ENCODE results near the gene HOXD10. TPM values are rescaled to one million over a fixed set of nuclear protein-coding genes. Genes with fewer than 3 reads are reported as not detected.

Gene HOXD10
- total and polyA plus RNA-seq, 7 donors: 0.23 to 46.0 (median 10.7) TPM

DNA sequence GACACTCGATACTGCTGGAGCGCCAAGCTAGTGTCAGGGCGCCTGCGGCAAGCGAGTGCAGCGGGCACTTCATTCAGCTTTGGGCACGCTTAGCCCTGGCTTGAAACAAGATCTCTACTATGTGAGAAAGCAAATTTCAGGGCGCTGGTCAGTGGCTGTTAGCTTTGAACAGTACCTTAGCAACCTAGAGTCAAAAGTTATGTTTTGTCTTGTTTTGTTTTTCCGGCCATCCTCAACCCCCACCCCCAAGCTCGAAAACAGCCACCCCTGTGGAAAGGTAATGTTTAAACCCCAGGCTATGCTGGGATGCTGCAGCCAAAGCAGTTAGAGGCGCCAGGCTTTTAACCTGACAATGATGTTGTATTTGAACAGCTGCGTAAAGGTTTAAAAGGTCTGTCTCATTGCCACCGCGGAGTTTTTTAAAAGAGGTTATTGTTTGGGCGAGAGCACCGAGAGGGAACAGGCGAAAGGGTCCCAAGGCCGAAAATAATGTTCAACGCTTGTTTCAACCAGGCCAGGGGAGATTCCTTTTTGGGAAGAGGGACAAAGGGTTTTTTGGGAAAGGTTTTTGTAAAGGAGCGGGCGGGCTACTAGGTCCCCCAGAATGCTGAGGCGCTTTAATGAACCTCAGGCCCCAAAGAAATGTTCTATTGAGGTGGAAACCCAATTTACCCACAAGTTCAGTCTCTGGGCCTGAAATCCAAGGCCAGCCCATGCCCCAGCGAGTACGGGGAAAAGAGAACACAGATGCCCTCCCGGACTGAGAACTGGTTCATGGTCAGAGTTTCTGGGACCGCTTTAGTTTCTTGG lies 2.3 kb upstream of the HOXD10 start:
- intact Hi-C loops (cut with DNase I): no loop called here
- DNase-seq: no peak
- Histone ChIP-seq H3K27me3 (peaks cover 0 to 62% (median 4%) of the 10 kb centered on the region in 3 donors), H3K4me3 (no peak overlapping the region), H3K36me3 (peaks cover 0 to 13% (median 0%) of the 10 kb centered on the region in 4 donors), H3K9me3 (no peaks in the 10 kb centered on the region), H3K27ac (no peak overlapping the region), H3K4me1 (peaks cover 0 to 51% (median 25%) of the 10 kb centered on the region in 4 donors)
- TF ChIP-seq POLR2A (IDR thresholded peaks at IDR 0.05) (no peak), EP300 (IDR thresholded peaks at IDR 0.05) (no peak), POLR2AphosphoS5 (IDR thresholded peaks at IDR 0.05) (no peak), CTCF (IDR thresholded peaks at IDR 0.05) (no peak)
- 23 to 33% methylated on average over 26 of the region's 26 CpGs for WGBS, 2 donors

GRCh38 chr2:176114930-176115625 lies 1.5 kb upstream of the HOXD10 start:
- Histone ChIP-seq H3K9me3 (no peaks in the 10 kb centered on the region), H3K4me3 (no peak overlapping the region), H3K27ac (no peak overlapping the region), H3K36me3 (peaks cover 0 to 8% (median 0%) of the 10 kb centered on the region in 4 donors), H3K4me1 (peaks cover 0 to 44% (median 24%) of the 10 kb centered on the region in 4 donors), H3K27me3 (peaks cover 0 to 62% (median 4%) of the 10 kb centered on the region in 3 donors)
- 41 to 48% methylated on average over 16 of the region's 16 CpGs for WGBS, 2 donors
- TF ChIP-seq CTCF (IDR thresholded peaks at IDR 0.05) (no peak), EP300 (IDR thresholded peaks at IDR 0.05) (no peak), POLR2A (IDR thresholded peaks at IDR 0.05) (no peak), POLR2AphosphoS5 (IDR thresholded peaks at IDR 0.05) (no peak)
- no peak for DNase-seq
- intact Hi-C loops (cut with DNase I): no loop called here

DNA sequence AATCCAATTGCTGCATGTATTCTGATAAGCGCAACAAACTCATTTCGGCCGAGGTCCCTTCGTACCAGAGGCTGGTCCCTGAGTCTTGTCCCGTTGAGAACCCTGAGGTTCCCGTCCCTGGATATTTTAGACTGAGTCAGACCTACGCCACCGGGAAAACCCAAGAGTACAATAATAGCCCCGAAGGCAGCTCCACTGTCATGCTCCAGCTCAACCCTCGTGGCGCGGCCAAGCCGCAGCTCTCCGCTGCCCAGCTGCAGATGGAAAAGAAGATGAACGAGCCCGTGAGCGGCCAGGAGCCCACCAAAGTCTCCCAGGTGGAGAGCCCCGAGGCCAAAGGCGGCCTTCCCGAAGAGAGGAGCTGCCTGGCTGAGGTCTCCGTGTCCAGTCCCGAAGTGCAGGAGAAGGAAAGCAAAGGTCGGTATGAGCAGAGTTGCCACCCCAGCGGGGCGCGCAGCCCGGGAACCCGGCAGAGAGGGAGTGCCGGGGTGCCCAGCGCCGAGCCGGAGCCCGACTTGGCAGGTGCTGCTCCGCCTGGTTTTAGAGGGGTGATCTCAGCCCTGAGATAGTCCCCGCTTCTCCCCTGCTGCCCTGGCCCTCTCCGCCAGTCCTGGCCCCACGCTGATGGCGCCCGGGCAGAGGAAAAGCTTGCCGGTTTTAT lies 714 bp downstream of the HOXD10 start:
- intact Hi-C loops (cut with DNase I): no loop called here
- no peaks in the 10 kb centered on the region for H3K9me3 ChIP-seq
- H3K4me3 ChIP-seq: no peak overlapping the region
- peaks cover 0 to 65% (median 4%) of the 10 kb centered on the region in 3 donors for H3K27me3 ChIP-seq
- no peak overlapping the region for H3K27ac ChIP-seq
- TF ChIP-seq POLR2A (IDR thresholded peaks at IDR 0.05) (no peak), CTCF (IDR thresholded peaks at IDR 0.05) (no peak), POLR2AphosphoS5 (IDR thresholded peaks at IDR 0.05) (no peak), EP300 (IDR thresholded peaks at IDR 0.05) (no peak)
- H3K4me1 ChIP-seq: peaks cover 0 to 25% (median 19%) of the 10 kb centered on the region in 4 donors
- DNase-seq: peak; percentile 48
- peaks cover 0 to 2% (median 0%) of the 10 kb centered on the region in 4 donors for H3K36me3 ChIP-seq
- 32 to 39% methylated on average over 40 of the region's 40 CpGs for WGBS, 2 donors

DNA sequence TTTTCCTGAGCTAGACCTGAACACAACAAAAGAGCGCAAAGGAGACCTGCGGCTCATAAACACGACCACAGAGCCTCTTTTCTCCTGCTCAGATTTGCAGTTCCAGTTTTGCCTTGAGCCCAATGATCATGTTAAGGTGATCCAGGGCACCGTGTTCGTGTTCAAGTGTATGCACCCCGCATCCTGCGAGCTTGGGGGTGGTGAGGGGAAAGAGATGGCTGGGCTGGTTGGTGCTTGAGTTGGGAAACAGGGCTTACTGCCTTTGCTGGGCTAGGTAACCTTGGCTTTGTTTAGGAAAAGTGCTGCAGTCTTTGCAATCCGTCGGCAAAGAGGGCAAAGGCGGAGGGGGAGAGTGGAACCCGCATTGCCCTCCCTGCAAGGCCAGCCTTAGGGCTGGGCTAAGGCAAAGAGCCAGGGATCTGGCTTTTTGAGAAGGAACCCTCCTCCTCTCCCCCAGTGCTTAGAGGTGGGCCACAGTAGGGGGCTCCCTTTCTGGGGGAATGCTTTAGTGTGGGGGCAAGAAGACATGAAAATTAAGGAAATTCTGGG lies 1.3 kb downstream of the HOXD10 start:
- no peaks in the 10 kb centered on the region for H3K9me3 ChIP-seq
- whole genome bisulfite sequencing, 2 donors: 31 to 35% methylated on average over 11 of the region's 11 CpGs
- no peak for DNase-seq
- no peak overlapping the region for H3K4me3 ChIP-seq
- peaks cover 0 to 64% (median 4%) of the 10 kb centered on the region in 3 donors for H3K27me3 ChIP-seq
- no peak for TF ChIP-seq EP300 (IDR thresholded peaks at IDR 0.05)
- no peak for TF ChIP-seq CTCF (IDR thresholded peaks at IDR 0.05)
- TF ChIP-seq POLR2A (IDR thresholded peaks at IDR 0.05): no peak
- TF ChIP-seq POLR2AphosphoS5 (IDR thresholded peaks at IDR 0.05): no peak
- H3K27ac ChIP-seq: no peak overlapping the region
- H3K36me3 ChIP-seq: peaks cover 0 to 8% (median 0%) of the 10 kb centered on the region in 4 donors
- peaks cover 0 to 23% (median 13%) of the 10 kb centered on the region in 4 donors for H3K4me1 ChIP-seq
- intact Hi-C loops (cut with DNase I): no loop called here
